Right lobe of liver (tissue), 6 donors: ENCODE measurements around the gene OR4E1. TPM values are rescaled to one million over a fixed set of nuclear protein-coding genes. Genes with fewer than 3 reads are reported as not detected.
"Not testable (repeated sequence)": the region's sequence is repeated elsewhere in the genome, so short reads cannot be mapped to it uniquely, and the experiment has no call there.

Source experiments
- ATAC-seq, 4 donors: fragments of 200-7000 bp; cut with Tn5 transposase; one replicate each; pipeline ENCODE4 v1.9.1; 2020; ENCODE audit warnings: mild to moderate bottlenecking in 4 of 4, moderate library complexity in 4 of 4
- DNase-seq, 3 donors: peaks; one replicate each; pipeline ENCODE4 v3.0.0-alpha.2; 2020
- H3K27ac ChIP-seq, 3 donors: fragments of 200-600 bp; one replicate each; pipeline ENCODE4 v1.8.0; 2022
- H3K27me3 ChIP-seq, 2 donors: fragments of 200-600 bp; one replicate each; pipeline ENCODE4 v1.8.0; 2022
- H3K36me3 ChIP-seq, 4 donors: fragments of 200-600 bp; sonication (generic) in 1 of 4; one replicate each; pipeline versions ENCODE4 v1.5.1 to v1.8.0; 2017 to 2022; ENCODE audit warnings: control low read depth in 1 of 4
- H3K4me1 ChIP-seq, 4 donors: fragments of 200-600 bp; sonication (generic) in 1 of 4; one replicate each; pipeline versions ENCODE4 v1.5.1 to v1.8.0; 2017 to 2022; ENCODE audit warnings: control low read depth in 1 of 4
- H3K4me3 ChIP-seq, 3 donors: fragments of 200-600 bp; one replicate each; pipeline ENCODE4 v1.8.0; 2022
- H3K9me3 ChIP-seq, 4 donors: fragments of 200-600 bp; sonication (generic) in 1 of 4; one replicate each; pipeline versions ENCODE4 v1.5.1 to v1.8.0; 2017 to 2022; ENCODE audit warnings: control low read depth in 1 of 4
- CTCF ChIP-seq, 4 donors: fragments of 200-600 bp in 3 of 4; fragments of 450-650 bp in 1 of 4; IDR thresholded peaks; one replicate each; pipeline versions ENCODE4 v1.5.1 to v1.8.0; 2016 to 2022; ENCODE audit warnings: antibody characterized with exemption in 4 of 4, mild to moderate bottlenecking in 2 of 4
- POLR2A ChIP-seq: fragments of 450-650 bp; IDR thresholded peaks from one replicate; pipeline ENCODE4 v1.6.1; 2017; ENCODE audit warnings: antibody characterized with exemption, mild to moderate bottlenecking
- WGBS: methylation state at CpG from one replicate; pipeline ENCODE4 v1.1.6; 2018; ENCODE audit warnings: low coverage, low lambda C conversion rate; ENCODE audit not compliant: insufficient coverage; ENCODE audit errors: missing lambda C conversion rate; 5-methylcytosine and 5-hydroxymethylcytosine counted together
- intact Hi-C, 2 donors: fragments of 100-400 bp; cut with DNase I; formaldehyde crosslinking; loops; one replicate each; pipeline versions ENCODE4 v1.11.2 to v1.14.1; 2022
- total RNA-seq, 6 experiments: library from RNA; depleted of rRNA in 2 of 6; stranded (reverse); fragments of >200 nt in 2 of 6; fragmentation: NEBNext Ultra II Directional in 3 of 6; extraction: Animal tissue kit (Norgen Biotek cat#: 25700) in 3 of 6; gene quantifications; one replicate each; pipeline versions ENCODE4 v1.1.0 to v1.2.4, GENCODE V29; 2016 to 2023
- donor health status: DM: no; HTN: yes; CAD: no.
- donor health status: DM: no; HTN: no; CAD: no.
- donor health status: DM: no; HTN: no; CAD: no.
- donor health status: DM: no; HTN: yes; CAD: no.
- donor health status: DM: no; HTN: yes; CAD: no.

OR4E1 gene
- total RNA-seq, 6 experiments from 2014 or later, result not detected

GRCh38 chr14:21702316-21702715 lies 28.7 kb upstream of the OR4E1 start:
- WGBS, result 54% methylated on average over 2 of the region's 2 CpGs
- no peak overlapping the region for H3K4me3 ChIP-seq
- intact Hi-C loops, result no loop called here

GRCh38 chr14:21699551-21699950 lies 25.9 kb upstream of the OR4E1 start:
- Histone ChIP-seq H3K9me3 (no peaks in the 10 kb centered on the region), H3K27me3 (no peaks in the 10 kb centered on the region), H3K27ac (no peak overlapping the region), H3K4me1 (no peaks in the 10 kb centered on the region), H3K4me3 (no peak overlapping the region), H3K36me3 (no peaks in the 10 kb centered on the region)
- intact Hi-C loops, result no loop called here
- 36% methylated on average over 2 of the region's 2 CpGs for WGBS
- DNase-seq (no peak), ATAC-seq (no peak)
- TF ChIP-seq POLR2A, result no peak
- no peak for TF ChIP-seq CTCF (IDR thresholded peaks at IDR 0.05)

More at GRCh38 chr14:21702316-21702715, 28.7 kb upstream of the OR4E1 start:
- Histone ChIP-seq H3K27me3 (no peaks in the 10 kb centered on the region), H3K4me1 (no peaks in the 10 kb centered on the region), H3K36me3 (no peaks in the 10 kb centered on the region), H3K9me3 (no peaks in the 10 kb centered on the region), H3K27ac (no peak overlapping the region)
- DNase-seq, result no peak
- ATAC-seq, result no peak
- TF ChIP-seq POLR2A, result no peak

GRCh38 chr14:21698538-21698937 lies 24.9 kb upstream of the OR4E1 start:
- H3K27ac ChIP-seq, ATAC-seq, DNase-seq, H3K36me3 ChIP-seq, H3K4me1 ChIP-seq, H3K27me3 ChIP-seq, intact Hi-C loops, H3K9me3 ChIP-seq, H3K4me3 ChIP-seq: not testable (repeated sequence)
- WGBS, result 33% methylated on average over 2 of the region's 3 CpGs

GRCh38 chr14:21697662-21698061 lies 24.0 kb upstream of the OR4E1 start:
- ATAC-seq, intact Hi-C loops: not testable (repeated sequence)
- WGBS, result no CpG with 5 or more reads among the region's 33 CpGs

GRCh38 chr14:21694425-21694824 lies 20.8 kb upstream of the OR4E1 start:
- Histone ChIP-seq H3K9me3 (no peaks in the 10 kb centered on the region), H3K36me3 (no peaks in the 10 kb centered on the region), H3K4me1 (no peaks in the 10 kb centered on the region), H3K27me3 (no peaks in the 10 kb centered on the region), H3K27ac (no peak overlapping the region), H3K4me3 (no peak overlapping the region)
- intact Hi-C loops, result no loop called here
- no peak for TF ChIP-seq CTCF (IDR thresholded peaks at IDR 0.05)
- TF ChIP-seq POLR2A, result no peak
- no peak for ATAC-seq
- DNase-seq, result no peak

More at GRCh38 chr14:21697662-21698061, 24.0 kb upstream of the OR4E1 start:
- not testable (repeated sequence) for H3K9me3 ChIP-seq, H3K36me3 ChIP-seq, DNase-seq, H3K4me3 ChIP-seq, H3K27me3 ChIP-seq, H3K4me1 ChIP-seq, H3K27ac ChIP-seq

GRCh38 chr14:21686468-21686867 lies 12.8 kb upstream of the OR4E1 start:
- H3K4me3 ChIP-seq, result no peak overlapping the region
- ATAC-seq (no peak), DNase-seq (no peak)
- H3K4me1 ChIP-seq, result no peaks in the 10 kb centered on the region
- H3K9me3 ChIP-seq, result no peaks in the 10 kb centered on the region
- no peaks in the 10 kb centered on the region for H3K27me3 ChIP-seq
- WGBS, result 62% methylated on average over 2 of the region's 2 CpGs
- H3K36me3 ChIP-seq, result no peaks in the 10 kb centered on the region
- intact Hi-C loops, result no loop called here
- no peak overlapping the region for H3K27ac ChIP-seq
- no peak for TF ChIP-seq POLR2A
- TF ChIP-seq CTCF (IDR thresholded peaks at IDR 0.05), result no peak
